Measurements from ENCODE around the gene CCDC149.

The CCDC149 gene

GRCh38 chr4:24894243-24894642, 18.6 kb downstream of the CCDC149 start:
- TF ChIP-seq FOXP2 (optimal IDR thresholded peaks at IDR 0.05; ENCODE audit: borderline replicate concordance, extremely low read depth, extremely low read length, insufficient read depth) = no peak
- TF ChIP-seq TAF1 (IDR thresholded peaks at IDR 0.05; ENCODE audit: borderline replicate concordance, insufficient read depth, low read length) = no peak
- TF ChIP-seq POLR2AphosphoS5 (IDR thresholded peaks at IDR 0.05; ENCODE audit: low read depth, low read length) = no peak
- TF ChIP-seq, protein P1, sequence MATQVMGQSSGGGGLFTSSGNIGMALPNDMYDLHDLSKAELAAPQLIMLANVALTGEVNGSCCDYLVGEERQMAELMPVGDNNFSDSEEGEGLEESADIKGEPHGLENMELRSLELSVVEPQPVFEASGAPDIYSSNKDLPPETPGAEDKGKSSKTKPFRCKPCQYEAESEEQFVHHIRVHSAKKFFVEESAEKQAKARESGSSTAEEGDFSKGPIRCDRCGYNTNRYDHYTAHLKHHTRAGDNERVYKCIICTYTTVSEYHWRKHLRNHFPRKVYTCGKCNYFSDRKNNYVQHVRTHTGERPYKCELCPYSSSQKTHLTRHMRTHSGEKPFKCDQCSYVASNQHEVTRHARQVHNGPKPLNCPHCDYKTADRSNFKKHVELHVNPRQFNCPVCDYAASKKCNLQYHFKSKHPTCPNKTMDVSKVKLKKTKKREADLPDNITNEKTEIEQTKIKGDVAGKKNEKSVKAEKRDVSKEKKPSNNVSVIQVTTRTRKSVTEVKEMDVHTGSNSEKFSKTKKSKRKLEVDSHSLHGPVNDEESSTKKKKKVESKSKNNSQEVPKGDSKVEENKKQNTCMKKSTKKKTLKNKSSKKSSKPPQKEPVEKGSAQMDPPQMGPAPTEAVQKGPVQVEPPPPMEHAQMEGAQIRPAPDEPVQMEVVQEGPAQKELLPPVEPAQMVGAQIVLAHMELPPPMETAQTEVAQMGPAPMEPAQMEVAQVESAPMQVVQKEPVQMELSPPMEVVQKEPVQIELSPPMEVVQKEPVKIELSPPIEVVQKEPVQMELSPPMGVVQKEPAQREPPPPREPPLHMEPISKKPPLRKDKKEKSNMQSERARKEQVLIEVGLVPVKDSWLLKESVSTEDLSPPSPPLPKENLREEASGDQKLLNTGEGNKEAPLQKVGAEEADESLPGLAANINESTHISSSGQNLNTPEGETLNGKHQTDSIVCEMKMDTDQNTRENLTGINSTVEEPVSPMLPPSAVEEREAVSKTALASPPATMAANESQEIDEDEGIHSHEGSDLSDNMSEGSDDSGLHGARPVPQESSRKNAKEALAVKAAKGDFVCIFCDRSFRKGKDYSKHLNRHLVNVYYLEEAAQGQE (IDR thresholded peaks at IDR 0.05; ENCODE audit: insufficient read depth in 1 of 2, low read depth in 2 of 2, low read length in 2 of 2) = no peak
- TF ChIP-seq SIN3A (IDR thresholded peaks at IDR 0.05; ENCODE audit: borderline replicate concordance, insufficient read depth, low read length) = no peak

DNA sequence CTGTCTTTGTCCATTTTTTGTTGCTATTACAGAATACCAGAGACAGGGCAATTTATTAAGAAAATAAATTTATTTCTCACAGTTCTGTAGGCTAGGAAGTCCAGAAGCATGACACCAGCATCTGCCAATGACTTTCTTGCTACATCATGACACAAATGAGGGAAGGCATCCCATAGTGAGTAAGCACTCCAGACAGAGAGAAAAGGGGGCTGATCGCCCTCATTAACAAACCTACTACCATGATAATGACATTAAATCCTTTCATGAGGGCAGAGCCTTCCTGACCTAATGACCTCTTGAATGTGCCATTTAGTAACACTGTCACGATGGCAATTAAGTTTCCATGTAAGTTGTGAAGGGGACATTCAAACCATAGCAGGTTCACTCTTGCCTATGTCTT, 20.1 kb downstream of the CCDC149 start:
- TF ChIP-seq FOXP2 (optimal IDR thresholded peaks at IDR 0.05; ENCODE audit: borderline replicate concordance, extremely low read depth, extremely low read length, insufficient read depth) (no peak), TAF1 (IDR thresholded peaks at IDR 0.05; ENCODE audit: borderline replicate concordance, insufficient read depth, low read length) (no peak), SIN3A (IDR thresholded peaks at IDR 0.05; ENCODE audit: borderline replicate concordance, insufficient read depth, low read length) (no peak), POLR2AphosphoS5 (IDR thresholded peaks at IDR 0.05; ENCODE audit: low read depth, low read length) (no peak)
- TF ChIP-seq, protein P1 (IDR thresholded peaks at IDR 0.05; ENCODE audit: insufficient read depth in 1 of 2, low read depth in 2 of 2, low read length in 2 of 2) = no peak

DNA sequence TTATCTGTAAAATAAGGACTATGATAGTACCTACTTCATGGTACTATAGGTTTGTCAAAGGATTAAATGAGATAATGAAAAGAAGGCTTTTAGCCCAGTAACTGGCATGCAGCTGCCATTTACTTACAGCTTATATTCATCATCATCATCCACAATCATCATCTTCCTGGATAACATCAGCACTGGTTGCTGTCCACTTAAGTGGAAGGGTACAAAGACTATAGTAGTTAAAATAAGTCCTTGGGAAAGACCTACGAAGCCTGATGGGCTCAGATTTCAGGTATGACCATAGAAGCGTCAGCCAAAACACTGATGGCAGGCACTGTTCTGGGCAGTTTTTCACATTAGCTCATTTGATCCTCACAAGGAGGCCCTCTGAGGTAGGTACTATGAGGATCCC, 20.6 kb downstream of the CCDC149 start:
- TF ChIP-seq TAF1 (IDR thresholded peaks at IDR 0.05; ENCODE audit: borderline replicate concordance, insufficient read depth, low read length) = no peak
- no peak for TF ChIP-seq FOXP2 (optimal IDR thresholded peaks at IDR 0.05; ENCODE audit: borderline replicate concordance, extremely low read depth, extremely low read length, insufficient read depth)
- TF ChIP-seq, protein P1 (IDR thresholded peaks at IDR 0.05; ENCODE audit: insufficient read depth in 1 of 2, low read depth in 2 of 2, low read length in 2 of 2) = peak in 1 of 2 experiments; percentile 72; a peak in 1 of 4 replicates

DNA sequence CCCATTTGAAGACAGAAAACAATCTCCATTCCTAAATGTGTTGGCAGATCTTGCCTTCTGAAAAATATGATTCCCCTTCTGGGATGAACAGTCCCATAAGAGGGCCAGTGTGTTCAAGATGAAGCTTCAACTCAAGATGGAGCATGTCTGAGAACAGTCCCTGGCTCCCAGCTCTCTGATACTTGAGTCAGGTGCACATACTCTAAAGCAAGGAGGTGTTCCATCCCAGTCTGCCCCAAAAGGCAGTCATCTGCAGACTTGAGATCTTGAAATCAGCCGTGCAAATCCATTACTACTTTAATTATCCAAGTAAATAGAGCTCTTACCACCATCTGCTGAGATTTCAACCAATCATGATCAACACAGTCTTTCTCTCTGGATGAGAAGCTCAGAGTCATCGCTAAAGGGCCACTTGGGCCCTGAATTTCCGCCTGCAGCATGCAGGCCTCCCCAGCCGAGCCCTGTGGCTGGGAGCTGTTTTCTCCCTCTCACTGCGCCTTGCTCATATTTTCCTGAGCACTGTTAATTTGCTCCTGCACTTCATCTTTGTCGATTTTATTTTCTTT, 22.2 kb downstream of the CCDC149 start:
- TF ChIP-seq FOXP2 (optimal IDR thresholded peaks at IDR 0.05; ENCODE audit: borderline replicate concordance, extremely low read depth, extremely low read length, insufficient read depth) (no peak), SIN3A (IDR thresholded peaks at IDR 0.05; ENCODE audit: borderline replicate concordance, insufficient read depth, low read length) (no peak), TAF1 (IDR thresholded peaks at IDR 0.05; ENCODE audit: borderline replicate concordance, insufficient read depth, low read length) (no peak), POLR2AphosphoS5 (IDR thresholded peaks at IDR 0.05; ENCODE audit: low read depth, low read length) (no peak)
- TF ChIP-seq, protein P1 (IDR thresholded peaks at IDR 0.05; ENCODE audit: insufficient read depth in 1 of 2, low read depth in 2 of 2, low read length in 2 of 2) = no peak

DNA sequence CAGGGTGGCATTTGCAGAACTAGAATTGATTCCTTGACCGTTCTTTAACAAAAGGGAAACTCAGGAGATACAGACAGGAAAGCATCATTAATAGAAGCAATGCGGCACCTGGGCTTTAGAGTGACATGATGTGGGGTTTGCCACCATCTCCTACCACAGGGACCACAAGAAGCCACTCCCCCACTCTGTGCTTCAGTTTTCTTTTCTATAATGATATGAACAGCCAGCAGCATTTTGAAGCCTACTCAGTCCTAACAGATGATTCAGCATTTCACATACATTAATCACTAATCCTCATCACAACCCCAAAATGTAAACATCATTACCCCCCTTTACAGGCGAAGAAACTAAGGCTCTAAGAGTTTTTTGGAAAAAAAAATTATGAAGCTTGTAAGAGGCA, 22.9 kb downstream of the CCDC149 start:
- no peak for TF ChIP-seq TAF1 (IDR thresholded peaks at IDR 0.05; ENCODE audit: borderline replicate concordance, insufficient read depth, low read length)
